ENCODE data around the gene ATP5IF1. TPM values are rescaled to one million over a fixed set of nuclear protein-coding genes. Genes with fewer than 3 reads are reported as not detected.

The ATP5IF1 gene
- polyA plus RNA-seq, 10 donors = 69.0 to 104 (median 76.6) TPM

- DNase-seq = peak; percentile 66 to 93 (median 89)
These were observed 24.2 kb downstream of the ATP5IF1 start for GRCh38 chr1:28259934-28260802.

- DNase-seq = no peak
These were observed 24.9 kb downstream of the ATP5IF1 start for GRCh38 chr1:28260803-28261174.

GRCh38 chr1:28264897-28265296 is 29.0 kb downstream of the ATP5IF1 start:
- no peak for DNase-seq

- no peak for DNase-seq
These were observed 29.7 kb downstream of the ATP5IF1 start for GRCh38 chr1:28265577-28265976.

GRCh38 chr1:28266920-28267322 is 31.0 kb downstream of the ATP5IF1 start:
- no peak for DNase-seq

GRCh38 chr1:28267633-28268032 is 31.7 kb downstream of the ATP5IF1 start:
- DNase-seq = no peak

GRCh38 chr1:28269529-28269928 is 33.6 kb downstream of the ATP5IF1 start:
- no peak for DNase-seq

GRCh38 chr1:28272215-28272852 is 36.4 kb downstream of the ATP5IF1 start:
- no peak for DNase-seq

GRCh38 chr1:28273216-28273860 is 37.4 kb downstream of the ATP5IF1 start:
- DNase-seq = no peak

- no peak for DNase-seq
These were observed 42.8 kb downstream of the ATP5IF1 start for GRCh38 chr1:28278763-28279162.

GRCh38 chr1:28279721-28280120 is 43.8 kb downstream of the ATP5IF1 start:
- DNase-seq = no peak

GRCh38 chr1:28280501-28280900 is 44.6 kb downstream of the ATP5IF1 start:
- no peak for DNase-seq

GRCh38 chr1:28280977-28281381 is 45.1 kb downstream of the ATP5IF1 start:
- DNase-seq = no peak

GRCh38 chr1:28281608-28282425 is 45.9 kb downstream of the ATP5IF1 start:
- no peak for DNase-seq

GRCh38 chr1:28282426-28283407 is 46.8 kb downstream of the ATP5IF1 start:
- no peak for DNase-seq

- DNase-seq = no peak
These were observed 50.2 kb downstream of the ATP5IF1 start for GRCh38 chr1:28286111-28286510.
